WTC11 (cell line): Measurements from ENCODE around the gene RASAL2. TPM values are rescaled to one million over a fixed set of nuclear protein-coding genes. Genes with fewer than 3 reads are reported as not detected.

Experiments
- ATAC-seq: fragments of 200-7000 bp; cut with Tn5 transposase; 2 replicates; pipeline ENCODE4 v1.10.0; 2021; ENCODE audit warnings: mild to moderate bottlenecking, moderate library complexity
- CTCF ChIA-PET: fragments of 300-600 bp; sonication (Branson Sonifier 250); formaldehyde crosslinking; loops from one replicate; lab custom pipeline; 2021; ENCODE audit warnings: antibody characterized with exemption; lab: Charles Lee
- POLR2A ChIA-PET: fragments of 350-600 bp; sonication (Branson Sonifier 250); formaldehyde crosslinking; loops from one replicate; lab custom pipeline; 2021; ENCODE audit warnings: antibody characterized with exemption; lab: Charles Lee
- DNase-seq: peaks from one replicate; pipeline ENCODE4 v3.0.0; 2021; ENCODE audit warnings: low spot score
- H3K27ac Mint-ChIP-seq: 2 replicates; pipeline ENCODE4 v1.8.0; 2021; ENCODE audit warnings: mixed read lengths
- H3K27me3 Mint-ChIP-seq: 2 replicates; pipeline ENCODE4 v1.8.0; 2021; ENCODE audit warnings: low read depth, mild to moderate bottlenecking, moderate library complexity, mixed read lengths
- H3K36me3 Mint-ChIP-seq: 2 replicates; pipeline ENCODE4 v1.8.0; 2021; ENCODE audit warnings: mixed read lengths
- H3K4me1 Mint-ChIP-seq: 2 replicates; pipeline ENCODE4 v1.8.0; 2022; ENCODE audit warnings: mixed read lengths
- H3K4me3 Mint-ChIP-seq: 2 replicates; pipeline ENCODE4 v1.8.0; 2021; ENCODE audit warnings: mild to moderate bottlenecking, moderate library complexity, mixed read lengths
- H3K9me3 Mint-ChIP-seq: 2 replicates; pipeline ENCODE4 v1.8.0; 2021; ENCODE audit warnings: mixed read lengths
- ATF1 ChIP-seq: sonication (generic); formaldehyde crosslinking; IDR thresholded peaks from 2 replicates; pipeline ENCODE4 v1.8.1; 2023; ENCODE audit warnings: mild to moderate bottlenecking, moderate library complexity, missing genetic modification reagents
- ATF3 ChIP-seq: sonication (generic); formaldehyde crosslinking; conservative IDR thresholded peaks from 2 replicates; pipeline ENCODE4 v1.8.1; 2022; ENCODE audit warnings: mild to moderate bottlenecking, missing genetic modification reagents
- E2F5 ChIP-seq: sonication (generic); formaldehyde crosslinking; IDR thresholded peaks from 2 replicates; pipeline ENCODE4 v1.8.1; 2022; ENCODE audit warnings: mild to moderate bottlenecking, moderate library complexity, missing genetic modification reagents
- ELF4 ChIP-seq: sonication (generic); formaldehyde crosslinking; IDR thresholded peaks from 2 replicates; pipeline ENCODE4 v1.8.1; 2022; ENCODE audit warnings: low read depth, mild to moderate bottlenecking, moderate library complexity, missing genetic modification reagents
- EMX1 ChIP-seq: fragments of 250-450 bp; sonication (Bioruptor Pico); IDR thresholded peaks from 2 replicates; pipeline ENCODE4 v1.8.0; 2021; ENCODE audit warnings: mild to moderate bottlenecking
- HMGXB4 ChIP-seq: sonication (generic); formaldehyde crosslinking; IDR thresholded peaks from 2 replicates; pipeline ENCODE4 v1.8.1; 2023; ENCODE audit warnings: mild to moderate bottlenecking, moderate library complexity, missing genetic modification reagents
- KAT7 ChIP-seq: sonication (generic); formaldehyde crosslinking; IDR thresholded peaks from 2 replicates; pipeline ENCODE4 v1.8.1; 2023; ENCODE audit warnings: missing genetic modification reagents, mild to moderate bottlenecking, borderline replicate concordance
- NFE2L1 ChIP-seq: sonication (generic); formaldehyde crosslinking; IDR thresholded peaks from 2 replicates; pipeline ENCODE4 v1.8.1; 2023; ENCODE audit warnings: missing genetic modification reagents
- RORB ChIP-seq: fragments of 250-450 bp; sonication (Bioruptor Pico); IDR thresholded peaks from 2 replicates; pipeline ENCODE4 v1.9.0; 2021; ENCODE audit warnings: mild to moderate bottlenecking
- SOX15 ChIP-seq: fragments of 250-450 bp; sonication (Bioruptor Pico); IDR thresholded peaks from 2 replicates; pipeline ENCODE4 v1.9.0; 2021; ENCODE audit warnings: mild to moderate bottlenecking
- TP53 ChIP-seq: sonication (generic); formaldehyde crosslinking; IDR thresholded peaks from 2 replicates; pipeline ENCODE4 v1.8.1; 2023; ENCODE audit warnings: mild to moderate bottlenecking, missing genetic modification reagents
- USF1 ChIP-seq: sonication (generic); formaldehyde crosslinking; IDR thresholded peaks from 2 replicates; pipeline ENCODE4 v1.8.0; 2022; ENCODE audit warnings: mild to moderate bottlenecking, missing genetic modification reagents
- ZNF263 ChIP-seq: sonication (generic); formaldehyde crosslinking; IDR thresholded peaks from 2 replicates; pipeline ENCODE4 v1.8.1; 2022; ENCODE audit warnings: low read depth, mild to moderate bottlenecking, moderate library complexity, missing genetic modification reagents
- ZNF396 ChIP-seq: fragments of 250-450 bp; sonication (Bioruptor Pico); IDR thresholded peaks from 2 replicates; pipeline ENCODE4 v1.8.0; 2021; ENCODE audit warnings: mild to moderate bottlenecking, moderate library complexity, borderline replicate concordance
- ZNF532 ChIP-seq: fragments of 250-450 bp; sonication (Bioruptor Pico); IDR thresholded peaks from 2 replicates; pipeline ENCODE4 v1.9.0; 2021; ENCODE audit warnings: mild to moderate bottlenecking, borderline replicate concordance
- total RNA-seq: library from RNA; stranded (reverse); gene quantifications from 3 replicates; pipeline ENCODE4 v1.2.3, GENCODE V29; 2021
- TF ChIP-seq, protein P1 (sequence below): sonication (generic); formaldehyde crosslinking; IDR thresholded peaks from 2 replicates; pipeline ENCODE4 v1.8.0; 2023; ENCODE audit warnings: mild to moderate bottlenecking, missing genetic modification reagents
- TF ChIP-seq, protein P2 (sequence below): fragments of 250-450 bp; sonication (Bioruptor Pico); IDR thresholded peaks from 2 replicates; pipeline ENCODE4 v1.9.0; 2021; ENCODE audit warnings: moderate library complexity, mild to moderate bottlenecking, inconsistent platforms, borderline replicate concordance

RASAL2 gene
- total RNA-seq, 1 experiment from 2014 or later = 29.5 TPM

DNA sequence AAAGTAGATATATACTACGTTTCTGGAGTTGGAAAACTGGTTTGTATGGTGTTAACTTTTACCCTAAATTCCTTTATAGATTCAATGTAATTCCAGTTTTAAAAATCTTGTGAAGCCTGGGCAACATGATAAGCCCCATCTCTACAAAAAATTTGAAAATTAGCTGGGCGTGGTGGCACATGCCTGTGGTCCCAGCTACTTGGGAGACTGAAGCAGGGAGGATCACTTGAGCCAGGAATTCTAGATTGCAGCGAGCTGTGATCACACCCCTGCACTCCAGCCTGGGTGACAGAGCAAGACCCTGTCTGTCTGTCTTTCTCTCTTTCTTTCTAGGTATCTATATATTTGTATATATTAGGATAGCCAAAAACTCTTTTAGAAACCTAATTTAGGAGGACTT is 260.9 kb downstream of the RASAL2 start:
- H3K27ac Mint-ChIP-seq = no peak overlapping the region

DNA sequence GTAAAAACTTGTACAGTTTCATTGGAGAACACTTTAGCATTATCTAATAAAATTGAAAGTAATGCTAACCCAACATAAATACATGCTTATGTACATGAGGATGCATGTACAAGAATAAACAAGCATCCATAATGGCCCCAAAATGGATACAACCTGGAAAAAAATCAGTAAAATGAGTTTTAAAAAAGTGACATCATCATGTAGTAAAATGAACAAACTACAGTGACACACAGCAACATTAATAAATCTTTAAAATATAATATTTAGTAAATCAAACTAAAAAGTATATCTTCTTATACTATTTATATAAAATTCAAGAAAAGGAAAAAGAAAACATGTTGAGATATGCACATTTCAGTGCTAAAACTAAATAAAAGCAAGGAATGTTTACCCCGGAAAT is 262.4 kb downstream of the RASAL2 start:
- DNase-seq (no peak), ATAC-seq (no peak)
- Mint-ChIP-seq H3K27ac (no peak overlapping the region), H3K9me3 (peaks cover 30% of the 10 kb centered on the region), H3K36me3 (peaks cover 20% of the 10 kb centered on the region), H3K4me3 (no peak overlapping the region), H3K27me3 (no peaks in the 10 kb centered on the region), H3K4me1 (peaks cover 10% of the 10 kb centered on the region; the same call in 1 of the 2 replicates)
- CTCF ChIA-PET = no interaction called here
- TF ChIP-seq KAT7 (CRISPR knock-in tag) = no peak
- TF ChIP-seq RORB (CRISPR knock-in tag) = no peak
- no peak for TF ChIP-seq ATF3 (CRISPR knock-in tag)
- POLR2A ChIA-PET = no interaction called here

More for the DNA sequence above, 260.9 kb downstream of the RASAL2 start:
- ChIA-PET CTCF (interaction anchor here (1.1 to 1.4 kb wide), 2 partner anchors 10 to 25 kb away, joined by 3 to 5 read pairs; no protein-coding TSS in a partner anchor), POLR2A (interaction anchor here (0.7 kb wide), 1 partner anchor 110 kb away, joined by 3 read pairs; no protein-coding TSS in a partner anchor)
- ATAC-seq (no peak), DNase-seq (no peak)
- no peak for TF ChIP-seq ATF3 (CRISPR knock-in tag)
- no peak for TF ChIP-seq SOX15 (CRISPR knock-in tag)
- no peak for TF ChIP-seq TP53 (CRISPR knock-in tag)
- no peak for TF ChIP-seq EMX1 (CRISPR knock-in tag)
- no peak for TF ChIP-seq ELF4 (CRISPR knock-in tag)
- no peak for TF ChIP-seq ATF1 (CRISPR knock-in tag)
- no peak for TF ChIP-seq ZNF263 (CRISPR knock-in tag)
- Mint-ChIP-seq H3K36me3 (peaks cover 25% of the 10 kb centered on the region), H3K4me3 (no peak overlapping the region), H3K9me3 (peaks cover 25% of the 10 kb centered on the region), H3K27me3 (no peaks in the 10 kb centered on the region), H3K4me1 (peaks cover 7% of the 10 kb centered on the region; the same call in 1 of the 2 replicates)

- Mint-ChIP-seq H3K4me1 (peaks cover 10% of the 10 kb centered on the region; the same call in 1 of the 2 replicates), H3K27me3 (no peaks in the 10 kb centered on the region), H3K36me3 (peaks cover 11% of the 10 kb centered on the region), H3K9me3 (peaks cover 19% of the 10 kb centered on the region), H3K27ac (no peak overlapping the region), H3K4me3 (no peak overlapping the region)
- no peak for DNase-seq
- ATAC-seq = no peak
- ChIA-PET POLR2A (no interaction called here), CTCF (interaction anchor here (0.6 kb wide), 1 partner anchor 12 kb away, joined by 3 read pairs; no protein-coding TSS in a partner anchor)
- TF ChIP-seq ZNF532 (CRISPR knock-in tag) (no peak), USF1 (CRISPR knock-in tag) (no peak), NFE2L1 (CRISPR knock-in tag) (no peak), ZNF396 (CRISPR knock-in tag) (no peak), RORB (CRISPR knock-in tag) (no peak), E2F5 (CRISPR knock-in tag) (no peak), HMGXB4 (no peak)
- TF ChIP-seq, protein P1, sequence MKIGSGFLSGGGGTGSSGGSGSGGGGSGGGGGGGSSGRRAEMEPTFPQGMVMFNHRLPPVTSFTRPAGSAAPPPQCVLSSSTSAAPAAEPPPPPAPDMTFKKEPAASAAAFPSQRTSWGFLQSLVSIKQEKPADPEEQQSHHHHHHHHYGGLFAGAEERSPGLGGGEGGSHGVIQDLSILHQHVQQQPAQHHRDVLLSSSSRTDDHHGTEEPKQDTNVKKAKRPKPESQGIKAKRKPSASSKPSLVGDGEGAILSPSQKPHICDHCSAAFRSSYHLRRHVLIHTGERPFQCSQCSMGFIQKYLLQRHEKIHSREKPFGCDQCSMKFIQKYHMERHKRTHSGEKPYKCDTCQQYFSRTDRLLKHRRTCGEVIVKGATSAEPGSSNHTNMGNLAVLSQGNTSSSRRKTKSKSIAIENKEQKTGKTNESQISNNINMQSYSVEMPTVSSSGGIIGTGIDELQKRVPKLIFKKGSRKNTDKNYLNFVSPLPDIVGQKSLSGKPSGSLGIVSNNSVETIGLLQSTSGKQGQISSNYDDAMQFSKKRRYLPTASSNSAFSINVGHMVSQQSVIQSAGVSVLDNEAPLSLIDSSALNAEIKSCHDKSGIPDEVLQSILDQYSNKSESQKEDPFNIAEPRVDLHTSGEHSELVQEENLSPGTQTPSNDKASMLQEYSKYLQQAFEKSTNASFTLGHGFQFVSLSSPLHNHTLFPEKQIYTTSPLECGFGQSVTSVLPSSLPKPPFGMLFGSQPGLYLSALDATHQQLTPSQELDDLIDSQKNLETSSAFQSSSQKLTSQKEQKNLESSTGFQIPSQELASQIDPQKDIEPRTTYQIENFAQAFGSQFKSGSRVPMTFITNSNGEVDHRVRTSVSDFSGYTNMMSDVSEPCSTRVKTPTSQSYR (CRISPR knock-in tag) = no peak
- TF ChIP-seq, protein P2, sequence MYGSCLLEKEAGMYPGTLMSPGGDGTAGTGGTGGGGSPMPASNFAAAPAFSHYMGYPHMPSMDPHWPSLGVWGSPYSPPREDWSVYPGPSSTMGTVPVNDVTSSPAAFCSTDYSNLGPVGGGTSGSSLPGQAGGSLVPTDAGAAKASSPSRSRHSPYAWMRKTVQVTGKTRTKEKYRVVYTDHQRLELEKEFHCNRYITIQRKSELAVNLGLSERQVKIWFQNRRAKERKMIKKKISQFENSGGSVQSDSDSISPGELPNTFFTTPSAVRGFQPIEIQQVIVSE (CRISPR knock-in tag) = no peak
Observed at GRCh38 chr1:178358456-178358855, 264.6 kb downstream of the RASAL2 start.
